HCT116 (cell line): ENCODE results near the gene IL17RE. TPM values are rescaled to one million over a fixed set of nuclear protein-coding genes. Genes with fewer than 3 reads are reported as not detected.

ENCODE experiments used
- ATAC-seq: fragments of 200-7000 bp; cut with Tn5 transposase; 2 replicates; pipeline ENCODE4 v1.9.1; 2020; ENCODE audit warnings: mild to moderate bottlenecking, moderate library complexity
- BruUV-seq: library from RNA; stranded (reverse); fragments of 400-500 nt; replicated peaks from 2 replicates; lab custom pipeline; 2021; lab: Mats Ljungman, UMichigan
- CTCF ChIA-PET: fragments of 300-600 bp; sonication (Branson Sonifier 250); formaldehyde crosslinking; loops from one replicate; lab custom pipeline; 2021; ENCODE audit warnings: antibody characterized with exemption; lab: Charles Lee
- POLR2A ChIA-PET: fragments of 300-600, 350-600 bp; sonication (Branson Sonifier 250); formaldehyde crosslinking; loops from one replicate; lab custom pipeline; 2021; ENCODE audit warnings: antibody characterized with exemption; lab: Charles Lee
- RAD21 ChIA-PET, 2 experiments: fragments of 300-600 bp; sonication (Branson Sonifier 250); formaldehyde crosslinking; loops; one replicate each; lab custom pipeline; 2023; ENCODE audit warnings: low total read pairs in 2 of 2; ENCODE audit not compliant: uncharacterized antibody in 2 of 2, unreplicated experiment in 2 of 2, low non-redundant PET in 1 of 2; lab: Charles Lee
- DNase-seq: peaks from one replicate; pipeline ENCODE4 v3.0.0-alpha.2; 2010; ENCODE audit warnings: low read depth, low spot score
- H2AFZ ChIP-seq: fragments of 200-600 bp; shearing (Covaris generic), sonication (generic); 2 replicates; pipeline ENCODE4 v1.6.1; 2017; ENCODE audit warnings: low read depth, mixed run types, mixed read lengths, antibody characterized with exemption, low read length; ENCODE audit not compliant: poor library complexity, severe bottlenecking
- H3K27ac ChIP-seq: 2 replicates; pipeline ENCODE4 v1.5.1; 2012; ENCODE audit warnings: low read depth, low read length
- H3K27me3 ChIP-seq: fragments of 200-600 bp; sonication (generic); 2 replicates; pipeline ENCODE4 v1.6.1; 2016; ENCODE audit warnings: mixed run types, low read length, mixed read lengths; ENCODE audit not compliant: insufficient read depth
- H3K36me3 ChIP-seq, 2 experiments: fragments of 200-500 bp in 1 of 2; fragments of 200-600 bp in 1 of 2; sonication (Bioruptor generic) in 1 of 2; sonication (generic) in 1 of 2; 2 replicates each; pipeline versions ENCODE4 v1.5.1 to v1.6.1; 2014 to 2016; ENCODE audit warnings: low read length in 2 of 2, inconsistent platforms in 1 of 2, mixed read lengths in 1 of 2, mixed run types in 1 of 2; ENCODE audit not compliant: insufficient read depth in 2 of 2, control insufficient read depth in 1 of 2
- H3K4me1 ChIP-seq, 2 experiments: fragments of 200-600 bp in 1 of 2; sonication (generic) in 1 of 2; 2 replicates each; pipeline versions ENCODE4 v1.5.1 to v1.6.1; 2012 to 2017; ENCODE audit warnings: low read length in 2 of 2, inconsistent platforms in 1 of 2, mild to moderate bottlenecking in 1 of 2, mixed read lengths in 1 of 2, mixed run types in 1 of 2, moderate library complexity in 1 of 2; ENCODE audit not compliant: insufficient read depth in 2 of 2, control insufficient read depth in 1 of 2
- H3K4me2 ChIP-seq: fragments of 200-600 bp; sonication (generic); 2 replicates; pipeline ENCODE4 v1.6.1; 2017; ENCODE audit warnings: mixed run types, low read length, mixed read lengths
- H3K4me3 ChIP-seq, 2 experiments: fragments of 200-600 bp in 1 of 2; sonication (generic) in 1 of 2; replicated peaks in 1 of 2; 2 replicates each; pipeline ENCODE4 v1.5.1; 2011 to 2016; ENCODE audit warnings: low read length in 2 of 2, control low read depth in 1 of 2, low read depth in 1 of 2, mild to moderate bottlenecking in 1 of 2, mixed read lengths in 1 of 2, mixed run types in 1 of 2
- H3K79me2 ChIP-seq: fragments of 200-600 bp; sonication (generic); 2 replicates; pipeline ENCODE4 v1.6.1; 2017; ENCODE audit warnings: mild to moderate bottlenecking, mixed run types, low read length, moderate library complexity, mixed read lengths; ENCODE audit not compliant: insufficient read depth
- H3K9ac ChIP-seq: fragments of 200-600 bp; sonication (generic); 2 replicates; pipeline ENCODE4 v1.6.1; 2016; ENCODE audit warnings: low read length, mixed read lengths
- H3K9me2 ChIP-seq: fragments of 200-600 bp; sonication (generic), shearing (Covaris generic); 2 replicates; pipeline ENCODE4 v1.6.1; 2017; ENCODE audit warnings: mixed run types, mild to moderate bottlenecking, moderate library complexity; ENCODE audit not compliant: insufficient read depth
- H3K9me3 ChIP-seq, 2 experiments: fragments of 200-500 bp in 1 of 2; fragments of 200-600 bp in 1 of 2; sonication (Bioruptor generic) in 1 of 2; sonication (generic) in 1 of 2; 2 replicates each; pipeline ENCODE4 v1.6.1; 2014 to 2017; ENCODE audit warnings: low read length in 2 of 2, mixed read lengths in 2 of 2, inconsistent platforms in 1 of 2, low read depth in 1 of 2, mild to moderate bottlenecking in 1 of 2, mixed run types in 1 of 2, moderate library complexity in 1 of 2; ENCODE audit not compliant: control insufficient read depth in 1 of 2, insufficient read depth in 1 of 2
- H4K20me1 ChIP-seq: fragments of 200-600 bp; sonication (generic), shearing (Covaris generic); 2 replicates; pipeline ENCODE4 v1.6.1; 2017; ENCODE audit warnings: mixed run types, mild to moderate bottlenecking, moderate library complexity; ENCODE audit not compliant: insufficient read depth
- CEBPB ChIP-seq: IDR thresholded peaks from 2 replicates; pipeline ENCODE4 v1.6.1; 2012; ENCODE audit warnings: low read depth
- CTCF ChIP-seq, 3 experiments: fragments of 200-600 bp in 1 of 3; sonication (generic) in 1 of 3; IDR thresholded peaks in 2 of 3; conservative IDR thresholded peaks in 1 of 3; 2 replicates each; pipeline ENCODE4 v1.5.1; 2012 to 2017; ENCODE audit warnings: low read depth in 2 of 3, low read length in 2 of 3, antibody characterized with exemption in 1 of 3, borderline replicate concordance in 1 of 3, control low read depth in 1 of 3, mild to moderate bottlenecking in 1 of 3, mixed read lengths in 1 of 3, mixed run types in 1 of 3, moderate library complexity in 1 of 3; ENCODE audit not compliant: insufficient read depth in 1 of 3
- ELF1 ChIP-seq: IDR thresholded peaks from 2 replicates; pipeline ENCODE4 v1.6.1; 2012; ENCODE audit warnings: low read depth, borderline replicate concordance
- POLR2A ChIP-seq: IDR thresholded peaks from 2 replicates; pipeline ENCODE4 v1.7.0; 2011; ENCODE audit warnings: borderline replicate concordance; ENCODE audit not compliant: insufficient read depth, insufficient read length; ENCODE audit errors: extremely low read depth
- SRF ChIP-seq: IDR thresholded peaks from 2 replicates; pipeline ENCODE4 v1.6.1; 2012; ENCODE audit warnings: low read depth
- ZFX ChIP-seq: fragments of 450-650 bp; IDR thresholded peaks from 2 replicates; pipeline ENCODE4 v1.6.1; 2017
- intact Hi-C: fragments of 100-400 bp; cut with micrococcal nuclease; formaldehyde crosslinking; loops from 2 replicates; pipeline ENCODE4 v1.10.0; 2022
- total RNA-seq: library from RNA; stranded (reverse); gene quantifications from one replicate; pipeline ENCODE4 v1.2.1, GENCODE V29; 2021; ENCODE audit not compliant: unreplicated experiment
- TF ChIP-seq, protein P1 (sequence below): IDR thresholded peaks from 2 replicates; pipeline ENCODE4 v1.6.1; 2012; ENCODE audit warnings: low read depth

IL17RE gene
- total RNA-seq, 1 experiment from 2014 or later: 14.3 TPM

GRCh38 chr3:9886328-9886727 is 16.3 kb upstream of the IL17RE start:
- Histone ChIP-seq H3K4me1 (peaks cover 21 to 29% of the 10 kb centered on the region in 2 experiments), H3K36me3 (no peaks in the 10 kb centered on the region), H3K9ac (no peak overlapping the region), H3K4me2 (no peak overlapping the region), H4K20me1 (no peaks in the 10 kb centered on the region), H2AFZ (no peak overlapping the region), H3K9me3 (no peaks in the 10 kb centered on the region), H3K27ac (no peak overlapping the region), H3K9me2 (no peaks in the 10 kb centered on the region), H3K4me3 (no peak overlapping the region), H3K27me3 (no peaks in the 10 kb centered on the region), H3K79me2 (peaks cover 9% of the 10 kb centered on the region)
- POLR2A ChIA-PET: no interaction called here
- no peak for TF ChIP-seq CEBPB
- TF ChIP-seq POLR2A: no peak
- no peak for TF ChIP-seq CTCF (IDR thresholded peaks at IDR 0.05 in 2 of 3, conservative IDR thresholded peaks at IDR 0.05 in 1 of 3; ENCODE audit: borderline replicate concordance in 1 of 3, insufficient read depth in 1 of 3, low read depth in 2 of 3, low read length in 2 of 3)
- TF ChIP-seq, protein P1, sequence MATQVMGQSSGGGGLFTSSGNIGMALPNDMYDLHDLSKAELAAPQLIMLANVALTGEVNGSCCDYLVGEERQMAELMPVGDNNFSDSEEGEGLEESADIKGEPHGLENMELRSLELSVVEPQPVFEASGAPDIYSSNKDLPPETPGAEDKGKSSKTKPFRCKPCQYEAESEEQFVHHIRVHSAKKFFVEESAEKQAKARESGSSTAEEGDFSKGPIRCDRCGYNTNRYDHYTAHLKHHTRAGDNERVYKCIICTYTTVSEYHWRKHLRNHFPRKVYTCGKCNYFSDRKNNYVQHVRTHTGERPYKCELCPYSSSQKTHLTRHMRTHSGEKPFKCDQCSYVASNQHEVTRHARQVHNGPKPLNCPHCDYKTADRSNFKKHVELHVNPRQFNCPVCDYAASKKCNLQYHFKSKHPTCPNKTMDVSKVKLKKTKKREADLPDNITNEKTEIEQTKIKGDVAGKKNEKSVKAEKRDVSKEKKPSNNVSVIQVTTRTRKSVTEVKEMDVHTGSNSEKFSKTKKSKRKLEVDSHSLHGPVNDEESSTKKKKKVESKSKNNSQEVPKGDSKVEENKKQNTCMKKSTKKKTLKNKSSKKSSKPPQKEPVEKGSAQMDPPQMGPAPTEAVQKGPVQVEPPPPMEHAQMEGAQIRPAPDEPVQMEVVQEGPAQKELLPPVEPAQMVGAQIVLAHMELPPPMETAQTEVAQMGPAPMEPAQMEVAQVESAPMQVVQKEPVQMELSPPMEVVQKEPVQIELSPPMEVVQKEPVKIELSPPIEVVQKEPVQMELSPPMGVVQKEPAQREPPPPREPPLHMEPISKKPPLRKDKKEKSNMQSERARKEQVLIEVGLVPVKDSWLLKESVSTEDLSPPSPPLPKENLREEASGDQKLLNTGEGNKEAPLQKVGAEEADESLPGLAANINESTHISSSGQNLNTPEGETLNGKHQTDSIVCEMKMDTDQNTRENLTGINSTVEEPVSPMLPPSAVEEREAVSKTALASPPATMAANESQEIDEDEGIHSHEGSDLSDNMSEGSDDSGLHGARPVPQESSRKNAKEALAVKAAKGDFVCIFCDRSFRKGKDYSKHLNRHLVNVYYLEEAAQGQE: no peak
- no peak for TF ChIP-seq SRF
- TF ChIP-seq ELF1: no peak
- TF ChIP-seq ZFX: no peak
- no TSS peak for BruUV-seq
- intact Hi-C loops: no loop called here
- ATAC-seq (no peak), DNase-seq (no peak)
- RAD21 ChIA-PET: no interaction called here
- CTCF ChIA-PET: no interaction called here
